Endodermal cell (in vitro differentiated cells): ENCODE results near the gene FRY. TPM values are rescaled to one million over a fixed set of nuclear protein-coding genes. Genes with fewer than 3 reads are reported as not detected.
"Not testable (repeated sequence)": the region's sequence is repeated elsewhere in the genome, so short reads cannot be mapped to it uniquely, and the experiment has no call there.

Source experiments
- DNase-seq: peaks from one replicate; pipeline ENCODE4 v3.0.0-alpha.2; 2017
- H3K27ac ChIP-seq: 2 replicates; pipeline ENCODE4 v1.5.1; 2013; ENCODE audit warnings: mild to moderate bottlenecking, low read depth, low read length, moderate library complexity
- H3K27me3 ChIP-seq: 2 replicates; pipeline ENCODE4 v1.6.1; 2013; ENCODE audit warnings: mild to moderate bottlenecking, low read length, moderate library complexity; ENCODE audit not compliant: insufficient read depth, control insufficient read depth, poor library complexity, severe bottlenecking
- H3K36me3 ChIP-seq: 2 replicates; pipeline ENCODE4 v1.7.0; 2013; ENCODE audit warnings: mild to moderate bottlenecking, low read length, moderate library complexity; ENCODE audit not compliant: control insufficient read depth, insufficient read depth
- H3K4me1 ChIP-seq: one replicate; pipeline ENCODE4 v1.7.0; 2013; ENCODE audit warnings: low read length; ENCODE audit not compliant: control insufficient read depth, insufficient read depth
- H3K4me3 ChIP-seq: 2 replicates; pipeline ENCODE4 v1.5.1; 2013; ENCODE audit warnings: mild to moderate bottlenecking, low read length, moderate library complexity
- H3K9ac ChIP-seq: 2 replicates; pipeline ENCODE4 v1.6.1; 2013; ENCODE audit warnings: mild to moderate bottlenecking, low read length, moderate library complexity; ENCODE audit not compliant: poor library complexity, severe bottlenecking; ENCODE audit errors: extremely low read depth
- H3K9me3 ChIP-seq: 2 replicates; pipeline ENCODE4 v1.6.1; 2013; ENCODE audit warnings: mild to moderate bottlenecking, low read length, moderate library complexity; ENCODE audit not compliant: control insufficient read depth
- H3K27ac Mint-ChIP-seq: 2 replicates; pipeline ENCODE4 v1.8.0; 2020; ENCODE audit warnings: mixed read lengths
- H3K27me3 Mint-ChIP-seq: 2 replicates; pipeline ENCODE4 v1.8.0; 2021; ENCODE audit warnings: mild to moderate bottlenecking, mixed read lengths; ENCODE audit not compliant: insufficient read depth
- H3K36me3 Mint-ChIP-seq: 2 replicates; pipeline ENCODE4 v1.8.0; 2020; ENCODE audit warnings: low read depth, mixed read lengths
- H3K4me1 Mint-ChIP-seq: 2 replicates; pipeline ENCODE4 v1.8.0; 2020; ENCODE audit warnings: mixed read lengths
- H3K4me3 Mint-ChIP-seq: 2 replicates; pipeline ENCODE4 v1.8.0; 2020; ENCODE audit warnings: mild to moderate bottlenecking, moderate library complexity, mixed read lengths
- H3K9me3 Mint-ChIP-seq: 2 replicates; pipeline ENCODE4 v1.8.0; 2020; ENCODE audit warnings: mild to moderate bottlenecking, mixed read lengths
- CTCF ChIP-seq: fragments of 200-600 bp; sonication (generic); conservative IDR thresholded peaks from 2 replicates; pipeline ENCODE4 v1.5.0; 2021; ENCODE audit warnings: antibody characterized with exemption, mild to moderate bottlenecking
- WGBS, 2 experiments: methylation state at CpG; one replicate each; pipeline versions ENCODE4 v1.1.5 to v1.1.7; 2013; ENCODE audit warnings: missing lambda C conversion rate in 2 of 2, mixed read lengths in 1 of 2; ENCODE audit not compliant: insufficient coverage in 1 of 2, insufficient read length in 1 of 2; 5-methylcytosine and 5-hydroxymethylcytosine counted together
- total RNA-seq, 2 donors: library from RNA; stranded (reverse); fragmentation: NEBNext Ultra II Directional in 1 of 2; extraction: Animal tissue kit (Norgen Biotek cat#: 25700) in 1 of 2; gene quantifications; 2 replicates in 1 of 2; 3 replicates in 1 of 2; pipeline ENCODE4 v1.2.1, GENCODE V29; 2021

The FRY gene
- total RNA-seq, 2 donors from 2014 or later: 20.1 to 30.8 TPM

- Histone ChIP-seq H3K27ac (no peak overlapping the region), H3K9ac (no peak overlapping the region), H3K4me1 (no peaks in the 10 kb centered on the region), H3K9me3 (no peaks in the 10 kb centered on the region), H3K36me3 (no peaks in the 10 kb centered on the region), H3K4me3 (no peak overlapping the region), H3K27me3 (no peaks in the 10 kb centered on the region)
- WGBS, 2 experiments: 87 to 90% methylated on average over 2 to 4 of the region's 4 CpGs
- TF ChIP-seq CTCF: no peak
- no peak for DNase-seq
- H3K27me3 Mint-ChIP-seq: no peaks in the 10 kb centered on the region
- H3K27ac Mint-ChIP-seq: no peak overlapping the region
- peaks cover 3% of the 10 kb centered on the region for H3K36me3 Mint-ChIP-seq
- peaks cover 9% of the 10 kb centered on the region for H3K4me1 Mint-ChIP-seq
- H3K9me3 Mint-ChIP-seq: no peaks in the 10 kb centered on the region
- no peak overlapping the region for H3K4me3 Mint-ChIP-seq
These were observed 19.6 kb downstream of the FRY start for GRCh38 chr13:32051156-32051555.

GRCh38 chr13:32056316-32056715 lies 24.7 kb downstream of the FRY start:
- Mint-ChIP-seq H3K36me3 (no peaks in the 10 kb centered on the region), H3K9me3 (no peaks in the 10 kb centered on the region), H3K27me3 (no peaks in the 10 kb centered on the region), H3K4me1 (peaks cover 19% of the 10 kb centered on the region), H3K4me3 (no peak overlapping the region), H3K27ac (no peak overlapping the region)
- Histone ChIP-seq H3K4me1 (peaks cover 16% of the 10 kb centered on the region), H3K36me3 (no peaks in the 10 kb centered on the region), H3K27ac (no peak overlapping the region), H3K9ac (no peak overlapping the region), H3K9me3 (no peaks in the 10 kb centered on the region), H3K27me3 (no peaks in the 10 kb centered on the region), H3K4me3 (no peak overlapping the region)
- TF ChIP-seq CTCF: no peak
- no peak for DNase-seq

GRCh38 chr13:32057325-32057724 lies 25.8 kb downstream of the FRY start:
- H3K27me3 ChIP-seq, H3K4me3 Mint-ChIP-seq, H3K36me3 ChIP-seq, H3K4me3 ChIP-seq, H3K27ac ChIP-seq, H3K36me3 Mint-ChIP-seq, DNase-seq, H3K9me3 ChIP-seq, H3K9ac ChIP-seq, H3K27ac Mint-ChIP-seq, H3K27me3 Mint-ChIP-seq, H3K9me3 Mint-ChIP-seq: not testable (repeated sequence)
- peaks cover 22% of the 10 kb centered on the region for H3K4me1 ChIP-seq
- WGBS, 2 experiments: 93 to 97% methylated on average over 5 to 6 of the region's 6 CpGs
- H3K4me1 Mint-ChIP-seq: peaks cover 25% of the 10 kb centered on the region

- WGBS, 2 experiments: no CpG with 5 or more reads among the region's 2 CpGs
- H3K27ac ChIP-seq: no peak overlapping the region
- H3K27me3 Mint-ChIP-seq: no peaks in the 10 kb centered on the region
- no peaks in the 10 kb centered on the region for H3K36me3 Mint-ChIP-seq
- H3K27ac Mint-ChIP-seq: no peak overlapping the region
- no peak for TF ChIP-seq CTCF
- DNase-seq: no peak
- H3K4me3 ChIP-seq: no peak overlapping the region
- H3K27me3 ChIP-seq: no peaks in the 10 kb centered on the region
- no peak overlapping the region for H3K4me3 Mint-ChIP-seq
- H3K9me3 Mint-ChIP-seq: no peaks in the 10 kb centered on the region
- peaks cover 32% of the 10 kb centered on the region for H3K4me1 Mint-ChIP-seq
- H3K9ac ChIP-seq: no peak overlapping the region
- H3K36me3 ChIP-seq: no peaks in the 10 kb centered on the region
- peaks cover 27% of the 10 kb centered on the region for H3K4me1 ChIP-seq
- no peaks in the 10 kb centered on the region for H3K9me3 ChIP-seq
These were observed 28.0 kb downstream of the FRY start for GRCh38 chr13:32059511-32059984.
